Fibroblast of pulmonary artery (primary cell): Measurements from ENCODE around the gene PFDN2.
"Not testable (repeated sequence)": the region's sequence is repeated elsewhere in the genome, so short reads cannot be mapped to it uniquely, and the experiment has no call there.

ENCODE experiments used
- DNase-seq: peaks from one replicate; pipeline ENCODE4 v3.0.0-alpha.2; 2010; ENCODE audit warnings: low read depth
- H3K4me3 ChIP-seq: replicated peaks from 2 replicates; pipeline ENCODE4 v1.5.1; 2011; ENCODE audit warnings: low read depth, mild to moderate bottlenecking, control low read depth, low read length, moderate library complexity
- CTCF ChIP-seq: IDR thresholded peaks from 2 replicates; pipeline ENCODE4 v1.5.1; 2011; ENCODE audit warnings: mild to moderate bottlenecking, control low read depth, low read length, inconsistent platforms; ENCODE audit errors: missing control alignments

The PFDN2 gene

GRCh38 chr1:161069731-161070270 lies 48.0 kb downstream of the PFDN2 start, which contains the start of gene ARHGAP30:
Gene ARHGAP30, minus strand, starts transcription at chr1:161069891. Its CDS starts 267 bp downstream, at chr1:161069624.
- no peak for DNase-seq
- H3K4me3 ChIP-seq, result no peak within 1 kb of the TSS

GRCh38 chr1:161069241-161069640 lies 48.6 kb downstream of the PFDN2 start:
- TF ChIP-seq CTCF, result no peak
- no peak for DNase-seq
- H3K4me3 ChIP-seq, result no peak overlapping the region

More at GRCh38 chr1:161069731-161070270, 48.0 kb downstream of the PFDN2 start, which contains the start of gene ARHGAP30:
- no peak for TF ChIP-seq CTCF

- DNase-seq, result no peak
- no peak for TF ChIP-seq CTCF
- no peak overlapping the region for H3K4me3 ChIP-seq
These were observed 49.3 kb downstream of the PFDN2 start for GRCh38 chr1:161068306-161069234.

GRCh38 chr1:161066694-161067093 lies 51.1 kb downstream of the PFDN2 start:
- TF ChIP-seq CTCF, result no peak
- H3K4me3 ChIP-seq, result no peak overlapping the region
- DNase-seq, result no peak

- DNase-seq, H3K4me3 ChIP-seq: not testable (repeated sequence)
These were observed 52.2 kb downstream of the PFDN2 start for GRCh38 chr1:161065681-161066080.

GRCh38 chr1:161063936-161064335 lies 53.9 kb downstream of the PFDN2 start:
- not testable (repeated sequence) for DNase-seq, H3K4me3 ChIP-seq

- H3K4me3 ChIP-seq, result no peak overlapping the region
- no peak for DNase-seq
- TF ChIP-seq CTCF, result no peak
These were observed 56.4 kb downstream of the PFDN2 start for GRCh38 chr1:161061419-161061818.

- no peak for DNase-seq
- no peak overlapping the region for H3K4me3 ChIP-seq
- no peak for TF ChIP-seq CTCF
These were observed 58.5 kb downstream of the PFDN2 start for GRCh38 chr1:161059293-161059692.
